ENCODE data around the gene NKTR.

- no peak for TF ChIP-seq CTCF (IDR thresholded peaks at IDR 0.05)
- no peak for TF ChIP-seq POLR2AphosphoS5 (IDR thresholded peaks at IDR 0.05)
- no peak for TF ChIP-seq EP300 (IDR thresholded peaks at IDR 0.05)
Measured at GRCh38 chr3:42658091-42658770, 57.7 kb downstream of the NKTR start.

All from suprapubic skin (tissue), 4 donors.